ENCODE measurements around the gene PMPCB.
"Not testable (repeated sequence)": the region's sequence is repeated elsewhere in the genome, so short reads cannot be mapped to it uniquely, and the experiment has no call there.

DNA sequence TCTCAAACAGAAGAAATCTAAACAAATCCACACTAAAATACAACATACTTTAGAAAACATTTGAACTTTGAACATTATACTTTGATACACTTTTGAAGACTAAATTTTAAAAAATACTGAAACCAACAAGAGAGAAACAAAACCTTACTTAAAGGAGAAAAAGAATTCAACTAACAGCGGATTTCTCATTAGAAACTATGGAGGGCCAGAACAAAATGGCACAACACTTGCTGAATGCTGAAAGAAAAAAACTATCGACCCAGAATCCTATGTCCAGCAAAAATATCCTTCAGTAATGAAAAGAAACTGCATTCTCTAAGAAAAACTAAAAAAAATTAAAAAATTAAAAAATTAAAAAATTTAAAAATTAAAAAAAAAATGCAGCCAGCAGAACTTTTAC is 33.2 kb upstream of the PMPCB start:
- TF ChIP-seq, protein P1, sequence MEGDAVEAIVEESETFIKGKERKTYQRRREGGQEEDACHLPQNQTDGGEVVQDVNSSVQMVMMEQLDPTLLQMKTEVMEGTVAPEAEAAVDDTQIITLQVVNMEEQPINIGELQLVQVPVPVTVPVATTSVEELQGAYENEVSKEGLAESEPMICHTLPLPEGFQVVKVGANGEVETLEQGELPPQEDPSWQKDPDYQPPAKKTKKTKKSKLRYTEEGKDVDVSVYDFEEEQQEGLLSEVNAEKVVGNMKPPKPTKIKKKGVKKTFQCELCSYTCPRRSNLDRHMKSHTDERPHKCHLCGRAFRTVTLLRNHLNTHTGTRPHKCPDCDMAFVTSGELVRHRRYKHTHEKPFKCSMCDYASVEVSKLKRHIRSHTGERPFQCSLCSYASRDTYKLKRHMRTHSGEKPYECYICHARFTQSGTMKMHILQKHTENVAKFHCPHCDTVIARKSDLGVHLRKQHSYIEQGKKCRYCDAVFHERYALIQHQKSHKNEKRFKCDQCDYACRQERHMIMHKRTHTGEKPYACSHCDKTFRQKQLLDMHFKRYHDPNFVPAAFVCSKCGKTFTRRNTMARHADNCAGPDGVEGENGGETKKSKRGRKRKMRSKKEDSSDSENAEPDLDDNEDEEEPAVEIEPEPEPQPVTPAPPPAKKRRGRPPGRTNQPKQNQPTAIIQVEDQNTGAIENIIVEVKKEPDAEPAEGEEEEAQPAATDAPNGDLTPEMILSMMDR (IDR thresholded peaks at IDR 0.05): not testable (repeated sequence)
- TF ChIP-seq EZH2 (IDR thresholded peaks at IDR 0.05; ENCODE audit: borderline replicate concordance, insufficient read depth, low read depth, low read length, poor library complexity, severe bottlenecking): not testable (repeated sequence)
